HG03378 (cell line): ENCODE measurements around the gene ENOX1.

ENCODE experiments used
- ATAC-seq: cut with Tn5 transposase; IDR thresholded peaks from one replicate; pipeline ENCODE4 v1.9.1; 2021; ENCODE audit warnings: mild to moderate bottlenecking, moderate library complexity; ENCODE audit not compliant: unreplicated experiment

The ENOX1 gene

DNA sequence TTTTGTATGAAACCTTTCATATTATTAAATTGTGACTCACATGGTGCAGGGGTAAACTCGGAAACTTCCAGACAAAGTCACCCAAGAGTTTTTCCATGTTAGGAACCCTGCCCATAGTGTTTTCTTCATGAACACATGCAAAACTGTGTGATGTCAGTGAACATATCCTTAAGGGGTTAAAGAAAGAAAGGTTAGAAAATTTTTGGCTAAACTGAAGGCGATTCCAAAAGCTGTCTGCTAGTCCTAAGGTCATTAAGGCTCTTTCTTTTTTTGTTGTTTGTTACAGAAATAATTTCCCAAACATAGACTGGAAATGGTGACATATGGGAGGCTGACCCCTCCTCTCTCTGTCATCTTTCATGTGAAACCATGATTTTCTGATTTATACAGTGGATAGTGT lies 491.5 kb downstream of the ENOX1 start:
- no peak for ATAC-seq

DNA sequence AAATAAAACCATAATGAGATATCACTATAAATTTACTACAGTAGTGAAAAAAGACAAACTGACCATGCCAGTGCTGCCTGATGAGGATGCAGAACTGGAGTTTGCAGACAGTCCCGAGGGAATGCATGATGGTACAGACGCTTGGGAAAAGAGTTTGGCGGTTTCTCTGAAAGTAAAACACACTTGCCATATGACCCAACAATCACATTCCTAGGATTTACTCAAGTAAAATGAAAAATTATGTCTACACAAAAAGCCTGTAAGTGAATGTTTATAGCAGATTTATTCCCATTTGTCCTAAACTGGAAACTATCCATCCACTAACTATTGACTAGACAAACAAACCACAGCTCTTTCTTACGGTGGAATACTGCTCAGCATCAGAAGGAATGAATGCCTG lies 492.4 kb downstream of the ENOX1 start:
- no peak for ATAC-seq

DNA sequence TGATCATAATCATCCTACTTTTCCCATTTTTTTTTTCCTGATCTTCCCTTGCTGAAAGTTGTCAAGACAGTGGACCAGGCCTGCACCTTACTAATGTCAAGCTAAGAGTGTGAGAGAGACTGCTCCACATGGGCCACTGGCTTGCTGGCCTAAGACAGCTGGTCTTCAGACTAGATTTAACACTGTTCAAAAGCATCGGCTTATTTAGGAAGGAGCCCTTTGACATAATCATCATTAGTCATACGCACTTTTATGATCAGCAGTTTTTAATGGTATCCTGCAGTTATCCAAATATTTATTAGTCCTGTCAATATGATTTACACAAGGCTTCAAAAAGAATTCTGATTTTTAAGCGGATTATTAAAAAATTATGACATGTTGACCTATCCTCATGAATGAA lies 492.8 kb downstream of the ENOX1 start:
- no peak for ATAC-seq

DNA sequence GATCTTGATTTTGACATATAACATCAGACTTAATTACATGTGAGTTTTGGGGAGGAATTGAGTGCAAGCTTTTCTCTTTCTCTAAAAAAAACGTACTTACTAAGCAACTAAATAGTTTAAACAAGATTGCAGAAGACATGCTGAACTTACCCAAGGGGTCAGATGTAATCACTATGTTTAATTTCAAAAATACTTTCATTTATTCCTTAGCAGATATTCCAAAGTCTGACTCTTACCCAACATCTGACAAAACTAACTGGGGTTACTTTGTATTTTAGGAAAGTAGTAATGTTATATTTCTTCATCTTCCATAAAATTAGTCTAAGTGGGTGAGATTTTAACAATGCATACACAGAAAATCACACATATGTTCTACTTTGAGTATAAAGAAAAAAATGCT lies 493.2 kb downstream of the ENOX1 start:
- ATAC-seq: no peak

DNA sequence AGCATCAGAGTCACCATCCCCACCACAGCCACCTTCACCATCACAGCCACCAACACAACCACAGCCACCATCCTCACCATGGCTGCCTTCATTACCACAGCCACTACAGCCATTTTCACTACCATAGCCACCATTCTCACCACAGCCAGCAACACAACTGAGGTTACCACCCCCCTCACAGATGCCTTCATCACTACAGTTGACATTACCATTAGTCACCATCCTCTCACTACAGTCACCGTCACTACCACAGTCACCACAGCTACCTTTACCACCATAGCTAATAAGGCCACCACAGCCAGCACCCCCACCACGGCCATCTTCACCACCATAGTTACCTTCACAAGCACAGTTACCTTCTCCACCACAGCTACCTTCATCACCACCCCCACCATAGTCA lies 493.8 kb downstream of the ENOX1 start:
- ATAC-seq: no peak

DNA sequence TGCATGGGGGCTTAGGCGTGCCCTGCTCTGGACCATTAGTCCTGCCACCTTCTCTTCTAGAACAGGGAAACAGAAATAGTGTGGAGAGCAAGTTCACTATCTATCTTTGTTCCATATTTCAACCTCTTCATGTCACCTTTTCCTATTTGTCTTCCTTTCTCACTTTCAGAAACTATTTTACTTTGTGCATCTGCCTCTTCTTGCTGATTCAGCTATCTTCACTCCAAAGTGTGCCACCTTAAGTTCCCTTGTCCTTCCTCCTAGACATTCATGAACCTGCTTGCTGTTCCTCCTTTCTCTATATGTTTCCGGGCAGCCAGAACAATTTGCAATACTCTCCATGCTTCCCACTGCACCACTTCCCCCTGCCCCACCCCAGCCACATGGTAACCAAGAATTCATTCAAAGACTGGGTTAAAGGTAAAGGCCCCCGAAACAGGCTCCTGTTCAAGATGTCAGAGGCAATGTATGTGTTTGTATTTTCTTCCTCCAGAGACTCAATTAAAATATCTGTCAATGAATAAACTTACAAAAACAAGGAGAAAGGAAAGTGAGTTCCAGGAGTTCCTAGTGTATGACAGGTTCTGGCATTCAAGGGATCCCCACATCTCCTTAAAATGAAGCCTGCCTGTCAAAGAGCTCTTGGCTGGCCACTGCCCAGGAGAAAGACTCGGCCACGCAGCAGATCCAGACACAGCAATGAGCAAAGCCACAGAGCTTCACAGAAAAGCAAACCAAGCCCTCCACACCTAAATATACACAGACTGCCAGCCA lies 495.3 kb downstream of the ENOX1 start:
- no peak for ATAC-seq

DNA sequence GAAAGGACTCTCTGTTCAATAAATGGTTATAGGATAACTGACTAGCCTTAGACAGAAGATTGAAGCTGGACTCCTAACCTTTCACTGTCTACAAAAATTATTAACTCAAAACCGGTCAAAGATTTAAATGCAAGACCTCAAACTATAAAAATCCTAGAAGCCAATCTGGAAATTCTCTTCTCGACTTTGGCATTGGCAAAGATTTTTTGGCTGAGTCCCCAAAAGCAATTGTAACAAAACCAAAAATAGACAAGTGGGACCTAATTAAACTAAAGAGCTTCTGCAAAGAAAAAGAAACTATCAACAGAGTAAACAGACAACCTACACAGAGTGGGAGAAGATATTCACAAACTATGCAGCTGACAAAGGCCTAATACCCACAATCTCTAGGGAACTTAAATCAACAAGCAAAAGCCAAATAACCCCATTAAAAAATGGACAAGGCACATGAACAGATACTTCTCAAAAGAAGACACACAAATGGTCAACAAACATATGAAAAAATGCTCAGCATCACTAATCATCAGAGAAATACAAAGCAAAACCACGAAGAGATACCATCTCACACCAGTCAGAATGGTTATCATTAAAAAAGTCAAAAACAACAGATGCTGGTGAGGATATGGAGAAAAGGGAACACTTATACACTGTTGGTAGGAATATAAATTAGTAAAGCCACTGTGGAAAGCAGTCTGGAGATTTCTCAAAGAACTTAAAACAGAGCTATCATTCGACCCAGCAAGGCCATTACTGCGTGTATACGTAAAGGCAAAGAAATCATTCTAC lies 497.1 kb downstream of the ENOX1 start:
- ATAC-seq: no peak

DNA sequence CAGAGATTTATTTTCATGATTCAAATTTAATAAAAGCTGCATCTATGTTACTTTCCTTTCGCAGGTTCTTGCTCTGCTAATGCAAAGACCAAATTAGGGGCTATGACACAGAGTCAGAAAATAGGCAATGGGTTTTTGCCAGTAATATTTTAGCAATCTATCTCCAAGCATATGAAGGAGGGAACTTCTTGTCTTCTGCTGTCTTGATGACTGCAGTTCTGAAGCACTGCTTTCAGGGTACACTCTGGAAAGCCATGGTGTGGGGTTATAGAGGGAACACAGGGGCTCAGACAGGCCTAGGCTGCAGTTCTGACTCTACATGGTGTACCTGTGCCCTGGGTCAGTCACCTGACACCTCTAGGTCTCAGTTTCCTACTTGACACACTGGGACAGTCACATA lies 500.0 kb downstream of the ENOX1 start:
- ATAC-seq: no peak

DNA sequence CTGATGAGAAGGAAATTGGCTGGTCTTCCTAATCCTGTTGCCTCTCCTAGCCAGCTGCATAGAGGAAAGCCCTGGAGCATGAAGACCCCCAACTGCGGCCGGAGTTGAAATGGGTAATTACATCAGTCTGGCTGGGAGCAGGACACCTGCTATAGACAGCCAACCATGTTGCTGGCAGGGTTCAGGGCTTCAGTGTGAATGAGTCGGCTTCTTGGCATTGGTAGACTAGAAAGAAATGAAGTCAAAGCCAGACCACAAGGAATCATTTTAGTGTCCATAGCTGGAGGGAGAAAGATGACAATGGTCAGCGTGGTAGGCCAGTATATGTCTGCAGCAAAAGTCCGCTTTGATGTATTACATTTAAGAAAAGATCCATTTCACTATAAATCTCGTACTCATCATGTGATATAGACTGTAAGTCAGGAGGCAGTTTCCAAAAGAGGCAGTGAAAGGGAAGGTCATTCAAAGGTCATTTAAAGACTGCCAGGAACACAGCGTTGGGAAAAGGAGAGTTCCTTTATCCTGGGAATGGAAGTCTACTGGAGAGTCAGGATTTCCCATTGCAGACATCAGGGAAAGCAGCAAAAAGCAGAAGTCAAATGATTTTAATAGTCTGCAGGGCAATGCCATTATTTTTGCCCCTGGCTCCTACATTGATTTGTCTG lies 500.7 kb downstream of the ENOX1 start:
- ATAC-seq: no peak

DNA sequence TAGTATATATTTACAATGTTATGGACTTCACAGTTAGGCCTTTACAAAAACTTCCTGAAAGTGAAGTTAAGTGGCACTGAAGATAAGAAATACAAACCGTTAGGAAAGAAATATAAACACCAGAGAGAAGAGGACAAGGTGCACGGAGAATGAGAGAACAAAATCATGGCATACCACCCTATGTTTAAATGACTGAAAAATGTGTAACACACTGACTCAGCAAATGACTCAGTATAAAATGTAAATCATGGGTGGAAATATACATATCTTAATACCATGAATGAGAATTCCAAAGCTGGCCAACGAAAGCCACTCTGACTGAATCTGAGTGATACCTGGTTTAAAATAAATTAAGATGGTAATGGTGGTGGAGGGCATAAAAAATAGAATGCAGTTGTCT lies 502.6 kb downstream of the ENOX1 start:
- ATAC-seq: no peak

DNA sequence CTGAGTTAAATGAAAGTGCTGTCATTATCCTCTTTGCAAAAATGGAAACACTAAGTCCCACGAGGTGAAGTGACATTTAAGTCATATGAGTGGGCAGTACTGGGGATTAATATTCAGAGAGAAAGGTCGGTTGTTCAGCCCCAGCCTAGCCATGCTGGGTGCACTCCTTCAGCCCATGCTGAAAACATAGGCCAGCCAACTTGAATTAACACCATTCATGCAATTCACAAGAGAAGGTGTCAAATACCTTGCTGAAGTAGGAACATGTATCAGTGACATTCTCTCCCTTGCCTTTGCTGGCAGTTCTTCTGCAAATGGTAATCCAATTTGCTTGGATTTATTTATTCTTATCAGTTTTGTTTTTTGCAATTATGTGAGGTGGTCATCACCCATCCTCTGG lies 507.1 kb downstream of the ENOX1 start:
- ATAC-seq: no peak

DNA sequence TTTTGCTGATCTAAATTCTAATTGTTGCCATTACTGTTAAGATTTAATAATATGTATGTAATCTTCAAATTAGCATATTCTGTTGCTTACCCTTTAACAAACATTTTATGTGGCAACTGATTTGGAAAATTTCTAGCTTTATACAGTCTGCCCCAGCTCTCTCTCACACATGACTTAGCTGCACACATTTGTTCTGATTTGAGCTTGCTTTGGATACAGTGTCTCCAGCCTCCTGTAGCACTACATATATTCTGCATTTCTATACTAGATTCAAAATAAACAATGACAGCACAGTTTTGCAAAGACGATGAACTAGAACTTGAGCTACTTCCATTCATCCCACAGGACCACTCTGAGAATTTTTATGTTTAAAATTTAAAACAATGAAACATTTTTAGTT lies 508.6 kb downstream of the ENOX1 start:
- no peak for ATAC-seq

DNA sequence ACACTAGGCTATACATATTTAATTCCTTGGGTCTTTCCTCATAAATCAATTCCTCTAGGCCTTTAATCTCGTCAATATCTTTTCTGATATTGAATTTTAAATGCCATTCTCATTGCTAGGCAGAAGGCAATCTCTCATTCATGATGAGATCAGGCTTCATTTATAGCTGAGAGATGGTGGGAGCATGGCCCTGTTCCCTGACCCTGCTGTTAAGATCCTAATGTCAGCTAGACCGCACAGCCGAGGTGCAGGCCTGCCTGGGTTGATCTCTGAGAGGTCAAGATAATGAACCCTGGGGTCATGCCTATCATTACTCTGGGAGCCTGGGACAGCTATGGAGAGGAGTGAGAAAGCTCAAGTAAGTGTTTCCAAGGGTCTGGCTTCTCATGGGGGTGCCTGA lies 509.6 kb downstream of the ENOX1 start:
- no peak for ATAC-seq

DNA sequence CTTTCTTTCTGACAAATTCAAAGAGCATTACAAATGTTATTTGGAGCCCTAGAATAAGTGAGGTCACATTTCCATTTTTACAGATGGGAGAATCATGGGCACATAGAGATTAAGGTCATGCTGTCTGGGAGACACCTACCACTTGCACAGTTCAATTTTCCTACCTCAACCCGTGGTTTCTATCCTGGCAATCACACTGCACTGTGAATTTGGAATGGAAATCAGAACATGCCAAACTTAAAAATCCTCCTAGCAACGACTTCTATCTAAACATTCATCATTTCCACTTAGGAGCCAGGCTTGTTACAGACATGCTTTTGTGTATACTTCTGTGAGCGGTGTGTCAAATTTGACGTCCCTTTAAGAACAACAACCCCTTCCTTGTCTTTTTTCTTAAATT lies 511.9 kb downstream of the ENOX1 start:
- no peak for ATAC-seq

DNA sequence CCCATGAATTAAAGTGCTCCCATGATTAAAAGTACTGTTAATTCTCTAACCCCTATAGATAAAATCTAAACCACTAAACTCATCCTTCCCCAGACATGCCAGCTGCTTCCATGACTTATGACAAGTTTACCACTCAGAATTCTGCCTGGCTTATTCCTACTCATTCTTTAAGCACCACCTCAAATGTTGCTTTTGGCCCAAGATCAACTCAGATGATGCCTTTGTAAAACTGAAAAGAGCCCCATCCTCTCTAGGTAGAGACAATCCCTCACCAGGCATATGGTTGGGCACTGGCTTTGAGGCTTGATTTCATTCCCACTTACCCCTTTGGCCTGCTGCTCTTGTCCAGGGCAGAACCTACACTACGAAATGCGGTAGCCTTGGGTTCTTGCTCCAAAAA lies 513.4 kb downstream of the ENOX1 start:
- no peak for ATAC-seq

DNA sequence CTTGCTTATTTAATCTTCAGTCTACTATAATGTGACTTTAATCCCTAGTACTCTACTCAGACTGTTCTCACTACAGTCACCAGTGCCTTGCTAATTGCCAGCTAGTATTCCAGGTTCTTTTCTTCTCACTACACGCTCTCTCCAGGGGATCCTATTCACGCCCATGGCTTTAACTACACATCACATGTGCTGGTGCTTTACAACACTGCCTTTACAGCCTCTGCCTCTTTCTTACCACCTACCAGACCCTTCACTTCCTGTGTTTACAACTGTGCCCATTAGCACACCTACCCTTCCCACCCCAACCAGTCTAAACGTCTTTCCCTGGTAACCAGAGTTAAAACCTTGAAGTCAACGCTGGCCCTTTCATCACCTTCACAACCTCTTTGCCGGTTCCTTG lies 513.9 kb downstream of the ENOX1 start:
- no peak for ATAC-seq

DNA sequence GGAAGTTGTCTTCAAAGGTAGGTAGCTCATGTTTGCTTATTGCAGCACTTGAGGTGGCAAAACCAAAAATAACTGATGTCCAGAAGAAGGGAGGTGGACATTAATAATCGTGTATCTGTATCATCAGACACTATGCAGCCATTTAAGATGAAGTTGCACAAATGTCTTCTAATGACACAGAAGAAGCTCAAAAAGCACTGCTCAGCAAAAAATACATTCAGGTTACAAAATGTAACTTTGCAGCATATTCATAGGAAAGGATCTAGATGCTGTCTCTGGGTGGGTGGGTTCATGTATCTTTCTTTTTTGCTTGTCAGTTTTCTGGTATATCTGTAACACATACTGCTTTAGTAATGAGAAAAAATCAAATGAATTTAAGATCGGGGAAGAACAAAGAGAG lies 515.6 kb downstream of the ENOX1 start:
- no peak for ATAC-seq

DNA sequence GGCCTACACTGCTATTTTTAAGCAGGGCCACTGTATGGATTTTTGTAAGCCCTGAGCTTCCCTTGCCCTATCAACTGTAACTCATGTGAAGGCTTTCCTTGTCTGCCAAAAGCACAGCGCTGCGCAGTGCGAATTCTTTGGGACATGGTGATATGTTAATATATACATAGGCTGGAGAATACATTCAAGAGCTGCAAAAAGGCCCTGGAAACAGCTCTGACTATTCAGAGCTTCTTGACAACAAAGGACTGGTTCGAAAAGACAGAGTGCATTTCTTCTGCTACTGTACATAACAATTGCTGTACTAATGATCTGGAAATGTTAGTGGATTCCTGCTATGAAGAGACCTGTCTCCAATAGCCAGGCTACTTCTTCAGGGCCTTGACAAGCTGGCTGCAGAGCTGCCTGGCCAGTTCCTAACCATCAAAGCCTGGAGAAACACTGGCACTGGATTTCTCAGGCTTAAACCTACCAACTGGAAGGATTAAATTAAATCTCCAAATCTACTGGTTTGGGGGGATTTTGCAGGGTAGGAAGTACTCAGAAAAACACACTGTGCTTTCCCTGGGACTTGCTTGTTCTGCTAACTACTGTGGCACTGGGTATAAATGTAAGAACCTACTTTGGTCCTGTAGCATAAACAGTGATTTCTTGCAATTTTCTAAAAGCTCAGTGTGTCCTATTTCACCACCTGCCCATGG lies 516.5 kb downstream of the ENOX1 start:
- ATAC-seq: no peak

DNA sequence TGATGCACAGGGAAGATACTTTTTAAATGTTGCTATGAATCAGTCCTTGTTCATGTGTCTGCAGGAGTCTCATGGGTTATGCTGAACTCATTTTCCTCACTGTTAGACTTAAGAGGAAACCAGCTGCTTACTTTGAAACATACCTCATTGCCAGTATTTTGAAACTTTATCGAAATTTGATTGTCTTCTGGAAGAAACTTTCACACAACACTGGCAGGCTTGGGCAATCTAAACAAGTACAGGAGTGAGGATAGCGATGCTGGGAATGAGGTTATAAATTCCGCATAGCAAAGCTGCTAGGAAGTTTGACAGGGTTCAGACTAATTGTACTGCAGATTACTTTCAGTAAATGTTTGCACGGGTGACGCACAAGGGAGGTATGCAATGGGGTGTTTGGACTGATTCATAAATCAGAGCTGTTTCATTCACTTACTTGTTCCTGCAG lies 517.7 kb downstream of the ENOX1 start:
- ATAC-seq: no peak

DNA sequence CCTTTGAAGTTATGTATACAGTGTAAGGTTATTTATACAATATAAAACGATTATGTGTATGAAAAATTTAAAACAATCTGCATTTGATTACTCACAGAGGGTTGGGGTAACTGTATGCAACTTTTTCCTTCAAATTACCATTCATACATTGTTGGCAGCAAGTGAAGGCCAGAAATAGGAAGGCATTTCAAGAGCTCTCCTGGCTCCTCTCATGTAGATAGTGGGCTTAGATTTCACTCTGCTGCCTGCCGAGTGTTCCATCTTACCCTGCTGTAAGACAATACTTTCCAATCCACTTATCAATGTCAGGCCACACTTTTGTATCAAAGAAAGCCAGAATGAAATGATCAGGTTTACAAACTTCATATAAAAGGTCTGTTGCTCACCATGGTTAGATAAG lies 518.1 kb downstream of the ENOX1 start:
- no peak for ATAC-seq

DNA sequence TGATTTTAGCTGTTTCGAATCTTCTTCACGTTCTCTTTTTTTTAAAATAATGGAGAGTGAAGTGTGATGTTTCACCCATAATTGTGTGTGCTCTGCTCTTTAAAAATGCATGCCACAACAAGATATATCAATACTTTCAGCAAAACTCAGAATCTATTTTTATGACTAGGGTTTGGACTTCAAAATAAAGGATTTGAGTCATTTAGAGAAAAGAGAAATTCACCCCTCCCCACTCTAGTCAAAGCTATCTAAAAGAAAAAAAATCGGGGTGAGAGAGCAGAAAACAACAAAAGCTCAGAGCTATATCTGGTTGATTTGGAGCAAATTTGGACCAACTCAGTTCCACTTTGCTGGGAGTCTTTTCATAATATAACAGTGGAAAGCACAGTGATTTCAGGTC lies 518.9 kb downstream of the ENOX1 start:
- no peak for ATAC-seq
